Gastroesophageal sphincter (tissue), 3 donors: ENCODE results near the gene SLC26A5.
"Not testable (repeated sequence)": the region's sequence is repeated elsewhere in the genome, so short reads cannot be mapped to it uniquely, and the experiment has no call there.

Experiments used
- CTCF ChIP-seq, 4 experiments: fragments of 200-600 bp in 2 of 4; fragments of 450-650 bp in 2 of 4; sonication (generic) in 1 of 4; IDR thresholded peaks; one replicate each; pipeline ENCODE4 v1.5.1; 2017 to 2019; ENCODE audit warnings: antibody characterized with exemption in 4 of 4, mild to moderate bottlenecking in 2 of 4, moderate library complexity in 2 of 4
- EP300 ChIP-seq: sonication (generic); formaldehyde crosslinking; IDR thresholded peaks from one replicate; pipeline ENCODE4 v1.6.1; 2017; ENCODE audit warnings: antibody characterized with exemption, mild to moderate bottlenecking
- POLR2A ChIP-seq, 2 donors: fragments of 450-650 bp; IDR thresholded peaks; one replicate each; pipeline ENCODE4 v1.6.1; 2017; ENCODE audit warnings: antibody characterized with exemption in 2 of 2, mild to moderate bottlenecking in 2 of 2, moderate library complexity in 1 of 2
- POLR2AphosphoS5 ChIP-seq: sonication (generic); formaldehyde crosslinking; IDR thresholded peaks from one replicate; pipeline ENCODE4 v1.6.1; 2017; ENCODE audit warnings: antibody characterized with exemption

- not testable (repeated sequence) for TF ChIP-seq CTCF (IDR thresholded peaks at IDR 0.05); POLR2A (IDR thresholded peaks at IDR 0.05); EP300; POLR2AphosphoS5
Measured at GRCh38 chr7:103405789-103406613, 40.0 kb downstream of the SLC26A5 start.
